H1 (cell line): ENCODE results near the gene SLC30A2. TPM values are rescaled to one million over a fixed set of nuclear protein-coding genes. Genes with fewer than 3 reads are reported as not detected.

ENCODE experiments used
- CTCF ChIA-PET: fragments of 300-600 bp; sonication (Branson Sonifier 250); formaldehyde crosslinking; loops from one replicate; lab custom pipeline; 2021; ENCODE audit not compliant: partially characterized antibody; lab: Charles Lee
- POLR2A ChIA-PET: fragments of 300-600 bp; sonication (Branson Sonifier 250); formaldehyde crosslinking; loops from one replicate; lab custom pipeline; 2021; ENCODE audit warnings: inconsistent platforms; ENCODE audit not compliant: partially characterized antibody; lab: Charles Lee
- DNase-seq, 2 experiments: peaks; one replicate each; pipeline versions ENCODE4 v3.0.0 to v3.0.0-alpha.2; 2010 to 2022; ENCODE audit warnings: low spot score in 2 of 2, low read depth in 1 of 2, mixed read lengths in 1 of 2
- FAIRE-seq: peaks from 2 replicates; lab custom pipeline; 2011; peaks lifted over from hg19 to GRCh38; lab: Jason Lieb, UNC
- H2AFZ ChIP-seq: 2 replicates; pipeline ENCODE4 v1.8.1; 2012; ENCODE audit warnings: low read length, inconsistent platforms
- H2AK5ac ChIP-seq: 2 replicates; pipeline ENCODE4 v1.6.1; 2013; ENCODE audit warnings: low read depth, low read length
- H2BK120ac ChIP-seq: replicated peaks from 2 replicates; pipeline ENCODE3; 2013; ENCODE audit warnings: low read depth, low read length, inconsistent platforms
- H2BK12ac ChIP-seq: 2 replicates; pipeline ENCODE4 v1.6.1; 2013; ENCODE audit warnings: low read depth, low read length
- H2BK15ac ChIP-seq: 2 replicates; pipeline ENCODE4 v1.6.1; 2013; ENCODE audit warnings: low read length
- H2BK20ac ChIP-seq: 2 replicates; pipeline ENCODE4 v1.6.1; 2013; ENCODE audit warnings: low read length
- H2BK5ac ChIP-seq: 2 replicates; pipeline ENCODE4 v1.6.1; 2013; ENCODE audit warnings: low read depth, low read length
- H3K14ac ChIP-seq: 2 replicates; pipeline ENCODE4 v1.6.1; 2013; ENCODE audit warnings: inconsistent platforms; ENCODE audit not compliant: insufficient read length
- H3K18ac ChIP-seq: 2 replicates; pipeline ENCODE4 v1.6.1; 2013; ENCODE audit warnings: low read length; ENCODE audit errors: extremely low read depth
- H3K23ac ChIP-seq: 2 replicates; pipeline ENCODE4 v1.6.1; 2013; ENCODE audit warnings: inconsistent platforms; ENCODE audit not compliant: insufficient read length
- H3K23me2 ChIP-seq: 2 replicates; pipeline ENCODE4 v1.6.1; 2013; ENCODE audit warnings: low read depth, low read length
- H3K27ac ChIP-seq: 2 replicates; pipeline ENCODE4 v1.6.1; 2011; ENCODE audit warnings: low read depth, low read length, inconsistent platforms
- H3K27me3 ChIP-seq, 4 experiments: replicated peaks in 1 of 4; 1 replicate in 1 of 4; 2 replicates in 3 of 4; pipeline versions ENCODE4 v1.6.1 to v1.8.1; 2011 to 2013; ENCODE audit warnings: low read length in 3 of 4, mild to moderate bottlenecking in 3 of 4, inconsistent platforms in 2 of 4, mixed read lengths in 2 of 4, moderate library complexity in 1 of 4; ENCODE audit not compliant: control insufficient read depth in 3 of 4, insufficient read depth in 3 of 4; ENCODE audit errors: extremely low read depth in 1 of 4
- H3K36me3 ChIP-seq, 4 experiments: 2 replicates each; pipeline versions ENCODE4 v1.6.1 to v1.8.1; 2011 to 2013; ENCODE audit warnings: mild to moderate bottlenecking in 4 of 4, low read length in 3 of 4, moderate library complexity in 2 of 4, control low read depth in 1 of 4, inconsistent platforms in 1 of 4; ENCODE audit not compliant: insufficient read depth in 4 of 4, control insufficient read depth in 2 of 4
- H3K4ac ChIP-seq: replicated peaks from 2 replicates; pipeline ENCODE3; 2013; ENCODE audit warnings: low read length, low read depth, mixed read lengths, inconsistent platforms; ENCODE audit not compliant: insufficient read length
- H3K4me1 ChIP-seq, 4 experiments: replicated peaks in 1 of 4; 1 replicate in 1 of 4; 2 replicates in 3 of 4; pipeline versions ENCODE4 v1.6.1 to v1.8.1; 2011 to 2013; ENCODE audit warnings: low read length in 3 of 4, inconsistent platforms in 2 of 4, mixed read lengths in 1 of 4; ENCODE audit not compliant: insufficient read depth in 4 of 4, control insufficient read depth in 3 of 4
- H3K4me2 ChIP-seq, 2 experiments: 2 replicates each; pipeline versions ENCODE4 v1.6.1 to v1.8.1; 2011 to 2013; ENCODE audit warnings: low read depth in 2 of 2, low read length in 2 of 2, control low read depth in 1 of 2, inconsistent platforms in 1 of 2, mild to moderate bottlenecking in 1 of 2; ENCODE audit not compliant: insufficient read depth in 1 of 2
- H3K4me3 ChIP-seq, 4 experiments: fragments of 200-600, 300-600 bp in 1 of 4; sonication (generic), shearing (Covaris generic), sonication (Bioruptor Twin) in 1 of 4; 2 replicates each; pipeline versions ENCODE4 v1.5.1 to v1.8.1; 2011 to 2016; ENCODE audit warnings: low read length in 4 of 4, low read depth in 3 of 4, control low read depth in 2 of 4, inconsistent platforms in 2 of 4, mild to moderate bottlenecking in 2 of 4, mixed read lengths in 1 of 4, moderate library complexity in 1 of 4; ENCODE audit not compliant: insufficient read depth in 2 of 4; ENCODE audit errors: extremely low read depth in 1 of 4
- H3K56ac ChIP-seq: replicated peaks from 2 replicates; pipeline ENCODE3; 2013; ENCODE audit warnings: low read depth, mild to moderate bottlenecking, mixed read lengths, low read length, inconsistent platforms; ENCODE audit not compliant: insufficient read length
- H3K79me1 ChIP-seq: 2 replicates; pipeline ENCODE4 v1.6.1; 2013; ENCODE audit warnings: low read depth, low read length, control low read depth
- H3K79me2 ChIP-seq, 2 experiments: 2 replicates each; pipeline versions ENCODE4 v1.6.1 to v1.8.1; 2012 to 2013; ENCODE audit warnings: low read length in 2 of 2, mild to moderate bottlenecking in 2 of 2, inconsistent platforms in 1 of 2; ENCODE audit not compliant: insufficient read depth in 2 of 2, control insufficient read depth in 1 of 2
- H3K9ac ChIP-seq, 4 experiments: replicated peaks in 1 of 4; 1 replicate in 1 of 4; 2 replicates in 3 of 4; pipeline versions ENCODE4 v1.6.1 to v1.8.1; 2011 to 2013; ENCODE audit warnings: low read depth in 3 of 4, low read length in 3 of 4, control low read depth in 2 of 4, mild to moderate bottlenecking in 2 of 4, moderate library complexity in 2 of 4, inconsistent platforms in 1 of 4; ENCODE audit errors: extremely low read depth in 1 of 4
- H3K9me3 ChIP-seq, 2 experiments: 2 replicates each; pipeline versions ENCODE4 v1.6.1 to v1.8.1; 2012 to 2013; ENCODE audit warnings: mild to moderate bottlenecking in 2 of 2, moderate library complexity in 2 of 2, control low read depth in 1 of 2, inconsistent platforms in 1 of 2, low read depth in 1 of 2, low read length in 1 of 2, mixed read lengths in 1 of 2; ENCODE audit not compliant: insufficient read depth in 2 of 2
- H4K20me1 ChIP-seq, 2 experiments: replicated peaks in 1 of 2; 2 replicates each; pipeline versions ENCODE3 to v1.8.1; 2011 to 2013; ENCODE audit warnings: inconsistent platforms in 2 of 2, low read length in 2 of 2, mild to moderate bottlenecking in 1 of 2; ENCODE audit not compliant: insufficient read depth in 2 of 2, control insufficient read depth in 1 of 2
- H4K5ac ChIP-seq: 2 replicates; pipeline ENCODE4 v1.6.1; 2013; ENCODE audit warnings: low read length, low read depth, mixed read lengths, inconsistent platforms; ENCODE audit not compliant: insufficient read length
- H4K8ac ChIP-seq: 2 replicates; pipeline ENCODE4 v1.8.0; 2013; ENCODE audit warnings: mild to moderate bottlenecking, moderate library complexity, low read length, inconsistent platforms; ENCODE audit not compliant: insufficient read depth; ENCODE audit errors: extremely low read depth
- H4K91ac ChIP-seq: replicated peaks from 2 replicates; pipeline ENCODE3; 2013; ENCODE audit warnings: low read length, mixed read lengths, inconsistent platforms; ENCODE audit not compliant: insufficient read length
- TEAD4 ChIP-seq: IDR thresholded peaks from 2 replicates; pipeline ENCODE4 v1.6.1; 2012; ENCODE audit warnings: low read depth, low read length, inconsistent platforms, mixed read lengths
- WGBS, 2 experiments: shearing (Covaris generic) in 1 of 2; methylation state at CpG; one replicate each; pipeline versions ENCODE4 v1.1.6 to v1.1.7; 2013 to 2015; ENCODE audit warnings: low lambda C conversion rate in 2 of 2, mixed read lengths in 2 of 2, inconsistent platforms in 1 of 2, low coverage in 1 of 2, missing lambda C conversion rate in 1 of 2; ENCODE audit not compliant: insufficient replicate concordance in 2 of 2, insufficient coverage in 1 of 2, insufficient read length in 1 of 2; ENCODE audit errors: extremely low coverage in 1 of 2, missing lambda C conversion rate in 1 of 2; 5-methylcytosine and 5-hydroxymethylcytosine counted together
- polyA plus RNA-seq, 7 experiments: library from polyadenylated mRNA; depleted of rRNA in 3 of 7; stranded (reverse) in 5 of 7; unstranded in 2 of 7; fragments of >200 nt in 5 of 7; fragments of 200-250 nt in 2 of 7; gene quantifications; 1 replicate in 5 of 7; 2 replicates in 1 of 7; 4 replicates in 1 of 7; pipeline versions ENCODE4 v1.2.1 to v1.2.3, GENCODE V29; 2011 to 2013; ENCODE audit warnings: missing spikeins in 2 of 7, mixed read lengths in 2 of 7
- total RNA-seq: library from RNA; stranded (reverse); fragmentation: NEBNext Ultra II Directional; extraction: Animal tissue kit (Norgen Biotek cat#: 25700); gene quantifications from 2 replicates; pipeline ENCODE4 v1.2.1, GENCODE V29; 2021

SLC30A2 gene
- total and polyA plus RNA-seq, 2 of the 8 experiments (the other 6 are each of a cell fraction or from before 2014, with no cell fraction given): 0.19 to 0.76 TPM

GRCh38 chr1:26084844-26085243 lies 38.9 kb upstream of the SLC30A2 start:
- Histone ChIP-seq H3K9me3 (no peaks in the 10 kb centered on the region), H4K91ac (no peak overlapping the region), H2AK5ac (no peak overlapping the region), H3K23me2 (no peaks in the 10 kb centered on the region), H2BK15ac (no peak overlapping the region), H3K4me1 (no peaks in the 10 kb centered on the region), H2BK12ac (no peak overlapping the region), H3K27ac (no peak overlapping the region), H4K5ac (no peak overlapping the region), H3K56ac (no peak overlapping the region), H3K9ac (no peak overlapping the region), H3K27me3 (no peaks in the 10 kb centered on the region; a peak in 1 of 7 replicates), H4K8ac (no peak overlapping the region), H2BK20ac (no peak overlapping the region), H2AFZ (no peak overlapping the region), H4K20me1 (no peaks in the 10 kb centered on the region), H2BK120ac (no peak overlapping the region), H3K23ac (no peak overlapping the region), H3K14ac (no peak overlapping the region), H3K79me2 (no peaks in the 10 kb centered on the region), H2BK5ac (no peak overlapping the region), H3K4ac (no peak overlapping the region), H3K36me3 (no peaks in the 10 kb centered on the region), H3K4me3 (no peak overlapping the region), H3K79me1 (no peaks in the 10 kb centered on the region), H3K4me2 (no peak overlapping the region), H3K18ac (no peak overlapping the region)
- FAIRE-seq (no peak), DNase-seq (no peak)
- no peak for TF ChIP-seq TEAD4
- POLR2A ChIA-PET: interaction anchor here (1.0 to 1.3 kb wide), 2 partner anchors 39 to 255 kb away, joined by 3 read pairs; partner anchors contain the start of gene SLC30A2
- CTCF ChIA-PET: interaction anchor here (2.2 to 4.6 kb wide), 2 partner anchors 12 to 49 kb away, joined by 10 to 23 read pairs; no protein-coding TSS in a partner anchor
- 85% methylated on average over 2 of the region's 2 CpGs; no CpG with 5 or more reads in 1 of the 2 experiments for WGBS, 2 experiments
